OCI-LY7 (cell line): ENCODE data around the gene BIRC5. TPM values are rescaled to one million over a fixed set of nuclear protein-coding genes. Genes with fewer than 3 reads are reported as not detected.

ENCODE experiments used
- BruUV-seq: library from RNA; stranded (reverse); fragments of 400-500 nt; replicated peaks from 2 replicates; lab custom pipeline; 2021; lab: Mats Ljungman, UMichigan
- CTCF ChIA-PET: fragments of 300-600 bp; sonication (Branson Sonifier 250); formaldehyde crosslinking; loops from one replicate; lab custom pipeline; 2022; ENCODE audit warnings: antibody characterized with exemption; ENCODE audit not compliant: unreplicated experiment; lab: Charles Lee
- POLR2A ChIA-PET: fragments of 300-600 bp; sonication (Branson Sonifier 250); formaldehyde crosslinking; loops from one replicate; lab custom pipeline; 2022; ENCODE audit warnings: antibody characterized with exemption; lab: Charles Lee
- DNase-seq: peaks from one replicate; pipeline ENCODE4 v3.0.0-alpha.2; 2015; ENCODE audit warnings: low spot score
- H2AFZ ChIP-seq: fragments of 200-600 bp; sonication (generic), shearing (Covaris generic); 2 replicates; pipeline ENCODE4 v1.6.1; 2014; ENCODE audit warnings: mild to moderate bottlenecking, antibody characterized with exemption, low read length, moderate library complexity
- H3K27ac ChIP-seq: fragments of 200-600 bp; sonication (generic); 2 replicates; pipeline ENCODE4 v1.5.1; 2014; ENCODE audit warnings: mixed run types, low read depth, mild to moderate bottlenecking, moderate library complexity, low read length, inconsistent platforms; ENCODE audit not compliant: poor library complexity, severe bottlenecking
- H3K36me3 ChIP-seq: fragments of 200-600 bp; sonication (generic); 2 replicates; pipeline ENCODE4 v1.6.1; 2014; ENCODE audit warnings: mild to moderate bottlenecking, antibody characterized with exemption, low read length, moderate library complexity, mixed read lengths; ENCODE audit not compliant: insufficient read depth
- H3K4me1 ChIP-seq: fragments of 200-600 bp; sonication (generic); 2 replicates; pipeline ENCODE4 v1.5.1; 2014; ENCODE audit warnings: mild to moderate bottlenecking, low read length; ENCODE audit not compliant: insufficient read depth, poor library complexity, severe bottlenecking
- H3K4me2 ChIP-seq: fragments of 200-600 bp; sonication (generic); 2 replicates; pipeline ENCODE4 v1.6.1; 2014; ENCODE audit warnings: mild to moderate bottlenecking, low read length
- H3K4me3 ChIP-seq: fragments of 200-600 bp; sonication (generic); 2 replicates; pipeline ENCODE4 v1.5.1; 2014; ENCODE audit warnings: mild to moderate bottlenecking, low read depth, low read length; ENCODE audit not compliant: poor library complexity, severe bottlenecking
- H3K79me2 ChIP-seq: fragments of 200-600 bp; sonication (generic); 2 replicates; pipeline ENCODE4 v1.6.1; 2016; ENCODE audit warnings: low read depth, mild to moderate bottlenecking, low read length, moderate library complexity, mixed read lengths; ENCODE audit not compliant: insufficient read depth
- H3K9me2 ChIP-seq: fragments of 200-600 bp; sonication (generic); 2 replicates; pipeline ENCODE4 v1.6.1; 2016; ENCODE audit warnings: mild to moderate bottlenecking, low read length, mixed read lengths; ENCODE audit not compliant: insufficient read depth
- H3K9me3 ChIP-seq: fragments of 200-600 bp; sonication (generic); 2 replicates; pipeline ENCODE4 v1.6.1; 2014; ENCODE audit warnings: mild to moderate bottlenecking, mixed run types, low read length, mixed read lengths
- H4K20me1 ChIP-seq: fragments of 200-600 bp; sonication (generic); 2 replicates; pipeline ENCODE4 v1.6.1; 2014; ENCODE audit warnings: mild to moderate bottlenecking, antibody characterized with exemption, low read length, moderate library complexity, mixed read lengths; ENCODE audit not compliant: insufficient read depth
- CTCF ChIP-seq: fragments of 200-600 bp; sonication (generic); conservative IDR thresholded peaks from 2 replicates; pipeline ENCODE4 v1.5.1; 2014; ENCODE audit warnings: mild to moderate bottlenecking, antibody characterized with exemption, low read length, moderate library complexity, mixed read lengths
- EZH2phosphoT487 ChIP-seq: fragments of 200-600 bp; sonication (generic); IDR thresholded peaks from 2 replicates; pipeline ENCODE4 v1.6.1; 2018; ENCODE audit warnings: low read depth, borderline replicate concordance, mild to moderate bottlenecking, mixed run types, antibody characterized with exemption, low read length, moderate library complexity, mixed read lengths
- intact Hi-C: fragments of 100-400 bp; cut with micrococcal nuclease; formaldehyde crosslinking; loops from one replicate; pipeline ENCODE4 v1.10.0; 2022; ENCODE audit not compliant: unreplicated experiment
- total RNA-seq, 2 experiments: library from RNA; depleted of rRNA in 1 of 2; stranded (reverse); fragments of >200 nt in 1 of 2; shearing (Covaris generic) in 1 of 2; gene quantifications; 2 replicates each; pipeline ENCODE4 v1.2.3, GENCODE V29; 2014 to 2022

BIRC5 gene
- total RNA-seq, 2 experiments from 2014 or later, result 184 to 266 TPM

GRCh38 chr17:78255029-78255656 is 41.1 kb downstream of the BIRC5 start:
- Histone ChIP-seq H3K4me3 (no peak overlapping the region), H3K36me3 (no peaks in the 10 kb centered on the region), H3K9me3 (no peaks in the 10 kb centered on the region), H3K79me2 (no peaks in the 10 kb centered on the region), H3K27ac (no peak overlapping the region), H3K4me1 (peaks cover 58% of the 10 kb centered on the region), H2AFZ (no peak overlapping the region), H4K20me1 (no peaks in the 10 kb centered on the region), H3K9me2 (no peaks in the 10 kb centered on the region), H3K4me2 (no peak overlapping the region)
- BruUV-seq, result no TSS peak
- DNase-seq, result no peak
- CTCF ChIA-PET, result interaction anchor here (0.6 kb wide), 1 partner anchor 16 kb away, joined by 6 read pairs; no protein-coding TSS in a partner anchor
- TF ChIP-seq EZH2phosphoT487 (no peak), CTCF (no peak)
- intact Hi-C loops, result no loop called here
- POLR2A ChIA-PET, result interaction anchor here (0.9 to 1.5 kb wide), 3 partner anchors 14 to 65 kb away, joined by 3 to 4 read pairs (median 3); no protein-coding TSS in a partner anchor

DNA sequence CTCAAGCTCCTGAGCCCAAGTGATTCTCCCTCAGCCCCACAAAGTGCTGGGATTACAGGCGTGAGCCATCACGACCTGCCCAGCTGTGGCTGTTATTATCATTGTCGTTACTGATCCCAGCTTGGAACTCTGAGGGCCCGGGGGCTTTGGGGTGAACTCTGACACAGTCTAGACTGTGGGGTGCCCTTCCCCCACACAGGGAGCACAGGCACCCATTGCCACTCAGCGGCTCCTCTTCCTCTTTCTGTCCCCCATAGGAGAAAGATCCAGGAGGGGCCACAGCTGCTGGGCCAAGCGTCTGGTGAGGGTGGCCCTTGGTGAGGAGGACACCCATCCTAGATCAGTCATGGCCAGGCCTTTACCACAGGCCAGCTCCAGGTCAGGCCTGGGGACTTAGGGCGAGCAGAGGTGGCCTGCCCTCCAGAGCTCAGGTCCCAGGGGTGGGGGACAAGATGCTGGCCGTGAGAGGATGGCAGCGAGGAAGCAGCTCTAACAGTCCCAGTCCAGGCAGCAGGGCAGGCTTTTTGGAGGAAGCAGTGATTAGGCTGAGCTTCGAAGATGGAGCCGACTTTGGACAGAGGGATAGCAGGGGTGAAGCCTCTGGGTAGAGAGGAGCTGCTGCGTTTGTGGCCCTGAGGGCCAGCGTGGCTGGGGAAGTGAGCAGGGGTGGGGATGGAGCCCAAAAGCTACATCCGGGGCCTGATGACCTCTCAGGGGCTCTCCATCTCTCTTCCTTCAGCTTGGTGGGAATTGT is 42.1 kb downstream of the BIRC5 start:
- POLR2A ChIA-PET, result interaction anchor here (0.6 to 1.5 kb wide), 4 partner anchors 14 to 100 kb away, joined by 3 to 4 read pairs (median 3); no protein-coding TSS in a partner anchor

More for the DNA sequence above, 42.1 kb downstream of the BIRC5 start:
- no peaks in the 10 kb centered on the region for H4K20me1 ChIP-seq
- H3K36me3 ChIP-seq, result no peaks in the 10 kb centered on the region
- no peak overlapping the region for H3K4me2 ChIP-seq
- TF ChIP-seq CTCF, result no peak
- TF ChIP-seq EZH2phosphoT487, result no peak
- CTCF ChIA-PET, result no interaction called here
- H3K9me2 ChIP-seq, result no peaks in the 10 kb centered on the region
- H3K9me3 ChIP-seq, result no peaks in the 10 kb centered on the region
- no peak overlapping the region for H3K27ac ChIP-seq
- BruUV-seq, result no TSS peak
- no peaks in the 10 kb centered on the region for H3K79me2 ChIP-seq
- peaks cover 48% of the 10 kb centered on the region for H3K4me1 ChIP-seq
- no peak for DNase-seq
- no peak overlapping the region for H3K4me3 ChIP-seq
- no peak overlapping the region for H2AFZ ChIP-seq
- intact Hi-C loops, result no loop called here
